Gastroesophageal sphincter (tissue), 4 donors: ENCODE results near the gene SLC37A1. TPM values are rescaled to one million over a fixed set of nuclear protein-coding genes. Genes with fewer than 3 reads are reported as not detected.

Source experiments
- ATAC-seq: fragments of 150-250 bp; one replicate; pipeline ENCODE4 v1.9.1; 2016; ENCODE audit warnings: mild to moderate bottlenecking, moderate library complexity
- H3K27ac ChIP-seq, 4 donors: fragments of 200-600 bp; sonication (generic) in 3 of 4; 1 replicate in 3 of 4; 2 replicates in 1 of 4; pipeline ENCODE4 v1.5.1; 2016 to 2019
- H3K27me3 ChIP-seq: fragments of 200-600 bp; sonication (generic); one replicate; pipeline ENCODE4 v1.5.1; 2019
- H3K36me3 ChIP-seq, 2 donors: fragments of 200-600 bp; sonication (generic); one replicate each; pipeline ENCODE4 v1.5.1; 2019; ENCODE audit warnings: control low read depth in 1 of 2
- H3K4me1 ChIP-seq, 3 donors: fragments of 200-600 bp; sonication (generic); 1 replicate in 2 of 3; 2 replicates in 1 of 3; pipeline ENCODE4 v1.5.1; 2016 to 2019; ENCODE audit warnings: control low read depth in 2 of 3
- H3K4me3 ChIP-seq, 2 donors: fragments of 200-600 bp; sonication (generic); one replicate each; pipeline ENCODE4 v1.5.1; 2019; ENCODE audit warnings: mild to moderate bottlenecking in 1 of 2, moderate library complexity in 1 of 2
- H3K9me3 ChIP-seq, 3 donors: fragments of 200-600 bp; sonication (generic); one replicate each; pipeline ENCODE4 v1.5.1; 2017 to 2019; ENCODE audit warnings: control low read depth in 2 of 3
- CTCF ChIP-seq, 4 experiments: fragments of 200-600 bp in 2 of 4; fragments of 450-650 bp in 2 of 4; sonication (generic) in 1 of 4; IDR thresholded peaks; one replicate each; pipeline ENCODE4 v1.5.1; 2017 to 2019; ENCODE audit warnings: antibody characterized with exemption in 4 of 4, mild to moderate bottlenecking in 2 of 4, moderate library complexity in 2 of 4
- EP300 ChIP-seq: sonication (generic); formaldehyde crosslinking; IDR thresholded peaks from one replicate; pipeline ENCODE4 v1.6.1; 2017; ENCODE audit warnings: antibody characterized with exemption, mild to moderate bottlenecking
- POLR2A ChIP-seq, 2 donors: fragments of 450-650 bp; IDR thresholded peaks; one replicate each; pipeline ENCODE4 v1.6.1; 2017; ENCODE audit warnings: antibody characterized with exemption in 2 of 2, mild to moderate bottlenecking in 2 of 2, moderate library complexity in 1 of 2
- POLR2AphosphoS5 ChIP-seq: sonication (generic); formaldehyde crosslinking; IDR thresholded peaks from one replicate; pipeline ENCODE4 v1.6.1; 2017; ENCODE audit warnings: antibody characterized with exemption
- WGBS, 2 donors: methylation state at CpG; one replicate each; pipeline ENCODE4 v1.1.5; 2018; ENCODE audit warnings: low coverage in 1 of 2; 5-methylcytosine and 5-hydroxymethylcytosine counted together
- total RNA-seq, 4 donors: library from RNA; depleted of rRNA; stranded (reverse); fragments of >200 nt; gene quantifications; one replicate each; pipeline ENCODE4 v1.1.0, GENCODE V29; 2016

The SLC37A1 gene
- total RNA-seq, 4 donors from 2014 or later: 3.7 to 7.8 (median 4.3) TPM

GRCh38 chr21:42545317-42545716, 31.7 kb downstream of the SLC37A1 start:
- TF ChIP-seq CTCF (IDR thresholded peaks at IDR 0.05): no peak
- TF ChIP-seq POLR2AphosphoS5: no peak
- no peak for TF ChIP-seq POLR2A (IDR thresholded peaks at IDR 0.05)
- no peak for TF ChIP-seq EP300
- Histone ChIP-seq H3K36me3 (peaks cover 0 to 88% of the 10 kb centered on the region in 2 donors), H3K4me1 (no peaks in the 10 kb centered on the region), H3K27ac (no peak overlapping the region), H3K4me3 (no peak overlapping the region), H3K27me3 (no peaks in the 10 kb centered on the region), H3K9me3 (no peaks in the 10 kb centered on the region)
- no peak for ATAC-seq
- 38% methylated on average over 1 of the region's 4 CpGs; no CpG with 5 or more reads in 1 of the 2 donors for WGBS, 2 donors

- no peak for ATAC-seq
- WGBS, 2 donors: no CpG with 5 or more reads among the region's 8 CpGs
- H3K9me3 ChIP-seq: no peaks in the 10 kb centered on the region
- H3K4me1 ChIP-seq: no peaks in the 10 kb centered on the region
- H3K27ac ChIP-seq: no peak overlapping the region
- no peak overlapping the region for H3K4me3 ChIP-seq
- H3K36me3 ChIP-seq: peaks cover 0 to 87% of the 10 kb centered on the region in 2 donors
- TF ChIP-seq CTCF (IDR thresholded peaks at IDR 0.05) (no peak), POLR2AphosphoS5 (no peak), POLR2A (IDR thresholded peaks at IDR 0.05) (no peak), EP300 (no peak)
- no peaks in the 10 kb centered on the region for H3K27me3 ChIP-seq
Measured at GRCh38 chr21:42545745-42546144, 32.1 kb downstream of the SLC37A1 start.

- 89 to 95% methylated on average over 6 of the region's 14 CpGs for WGBS, 2 donors
- H3K27me3 ChIP-seq: no peaks in the 10 kb centered on the region
- no peaks in the 10 kb centered on the region for H3K4me1 ChIP-seq
- H3K36me3 ChIP-seq: peaks cover 0 to 83% of the 10 kb centered on the region in 2 donors
- H3K9me3 ChIP-seq: no peaks in the 10 kb centered on the region
- no peak overlapping the region for H3K4me3 ChIP-seq
- TF ChIP-seq POLR2AphosphoS5 (no peak), EP300 (no peak), POLR2A (IDR thresholded peaks at IDR 0.05) (no peak), CTCF (IDR thresholded peaks at IDR 0.05) (no peak)
- H3K27ac ChIP-seq: no peak overlapping the region
- ATAC-seq: no peak
Measured at GRCh38 chr21:42546433-42546832, 32.8 kb downstream of the SLC37A1 start.

- WGBS, 2 donors: 82 to 84% methylated on average over 8 to 11 of the region's 27 CpGs
- Histone ChIP-seq H3K9me3 (no peaks in the 10 kb centered on the region), H3K27me3 (no peaks in the 10 kb centered on the region), H3K27ac (no peak overlapping the region), H3K4me1 (no peaks in the 10 kb centered on the region), H3K36me3 (peaks cover 0 to 81% of the 10 kb centered on the region in 2 donors), H3K4me3 (no peak overlapping the region)
- no peak for TF ChIP-seq CTCF (IDR thresholded peaks at IDR 0.05)
- no peak for TF ChIP-seq POLR2AphosphoS5
- TF ChIP-seq EP300: no peak
- TF ChIP-seq POLR2A (IDR thresholded peaks at IDR 0.05): no peak
- no peak for ATAC-seq
Measured at GRCh38 chr21:42547001-42547905, 33.6 kb downstream of the SLC37A1 start.

- Histone ChIP-seq H3K27ac (no peak overlapping the region), H3K4me3 (no peak overlapping the region), H3K9me3 (no peaks in the 10 kb centered on the region), H3K36me3 (peaks cover 0 to 74% of the 10 kb centered on the region in 2 donors), H3K4me1 (no peaks in the 10 kb centered on the region), H3K27me3 (no peaks in the 10 kb centered on the region)
- WGBS, 2 donors: 88 to 97% methylated on average over 7 to 11 of the region's 22 CpGs
- no peak for TF ChIP-seq CTCF (IDR thresholded peaks at IDR 0.05)
- TF ChIP-seq POLR2A (IDR thresholded peaks at IDR 0.05): no peak
- no peak for TF ChIP-seq POLR2AphosphoS5
- no peak for TF ChIP-seq EP300
- no peak for ATAC-seq
Measured at GRCh38 chr21:42547906-42548365, 34.3 kb downstream of the SLC37A1 start.
